GM21529 (cell line): ENCODE data around the gene LMO1.

ENCODE experiments used
- ATAC-seq: cut with Tn5 transposase; IDR thresholded peaks from one replicate; pipeline ENCODE4 v1.9.1; 2021; ENCODE audit not compliant: unreplicated experiment

LMO1 gene

DNA sequence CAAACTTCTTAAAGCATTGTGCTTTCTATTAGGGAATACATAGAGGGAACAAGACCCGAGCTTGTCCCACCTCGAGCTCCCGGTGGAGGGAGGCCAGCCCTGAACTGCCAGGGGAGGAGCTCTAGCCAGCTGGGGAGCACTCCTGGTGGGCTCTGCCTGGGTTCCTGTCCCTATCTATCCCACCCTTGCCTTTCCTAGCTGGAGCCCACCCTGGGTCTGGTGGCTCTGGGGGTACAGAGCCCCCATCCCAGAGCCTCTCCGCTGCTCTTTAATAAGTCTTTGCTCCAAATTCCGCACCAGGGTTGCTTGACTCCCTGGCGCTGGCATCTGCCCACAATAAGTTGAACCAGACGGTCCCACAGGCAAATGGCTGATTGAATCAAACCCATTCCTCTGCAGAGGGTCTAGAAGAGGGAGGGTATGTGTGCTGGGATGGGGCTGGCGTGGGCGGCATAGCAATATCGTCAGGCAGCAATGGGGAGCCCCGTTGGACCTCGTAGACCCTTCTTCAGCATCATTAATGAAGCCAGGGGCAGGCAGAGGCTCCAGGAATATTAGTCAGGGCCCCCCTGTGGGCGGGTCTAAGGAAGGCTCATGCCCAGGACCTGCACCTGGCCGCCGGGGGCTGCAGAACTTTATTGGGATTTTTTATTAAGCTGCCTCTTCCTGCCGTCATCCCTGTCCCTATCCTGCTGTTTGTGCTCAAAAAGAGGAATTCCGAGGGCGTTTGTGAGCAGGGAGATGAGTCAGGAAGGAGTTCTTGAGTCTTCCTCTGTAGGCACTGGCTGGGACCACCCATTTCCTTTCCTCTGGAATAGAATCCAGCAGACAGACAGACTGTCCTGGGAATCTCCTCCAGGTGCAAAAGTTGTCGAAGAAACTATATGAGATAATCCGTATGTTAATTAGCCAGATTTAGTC lies 56.3 kb downstream of the LMO1 start:
- no peak for ATAC-seq

- ATAC-seq: no peak
Observed at GRCh38 chr11:8206251-8207079, 57.2 kb downstream of the LMO1 start.

- no peak for ATAC-seq
Observed at GRCh38 chr11:8205566-8205965, 58.1 kb downstream of the LMO1 start.

DNA sequence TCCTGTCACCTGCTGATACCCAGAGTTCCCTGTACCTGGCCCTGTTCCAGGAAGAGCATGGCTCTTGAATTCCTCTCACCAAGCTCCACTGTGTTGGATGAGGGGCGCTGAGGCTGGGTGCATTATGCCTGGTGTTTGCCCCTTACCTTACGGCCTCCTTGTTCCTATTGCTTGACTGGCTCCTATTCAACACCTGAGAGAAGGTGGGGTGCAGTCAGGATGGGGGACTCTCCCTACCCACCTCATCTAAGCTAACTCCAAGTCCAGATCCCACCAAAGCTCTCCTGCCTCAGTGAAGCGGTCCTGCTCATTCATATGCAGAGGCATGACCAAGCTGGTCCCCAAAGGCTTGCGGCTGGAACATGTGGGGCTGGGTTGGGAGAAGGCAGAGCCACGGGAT lies 59.1 kb downstream of the LMO1 start:
- no peak for ATAC-seq

- no peak for ATAC-seq
Observed at GRCh38 chr11:8204025-8204424, 59.7 kb downstream of the LMO1 start.

GRCh38 chr11:8203414-8203715 lies 60.3 kb downstream of the LMO1 start:
- ATAC-seq: no peak

- no peak for ATAC-seq
Observed at GRCh38 chr11:8202516-8203413, 60.9 kb downstream of the LMO1 start.

DNA sequence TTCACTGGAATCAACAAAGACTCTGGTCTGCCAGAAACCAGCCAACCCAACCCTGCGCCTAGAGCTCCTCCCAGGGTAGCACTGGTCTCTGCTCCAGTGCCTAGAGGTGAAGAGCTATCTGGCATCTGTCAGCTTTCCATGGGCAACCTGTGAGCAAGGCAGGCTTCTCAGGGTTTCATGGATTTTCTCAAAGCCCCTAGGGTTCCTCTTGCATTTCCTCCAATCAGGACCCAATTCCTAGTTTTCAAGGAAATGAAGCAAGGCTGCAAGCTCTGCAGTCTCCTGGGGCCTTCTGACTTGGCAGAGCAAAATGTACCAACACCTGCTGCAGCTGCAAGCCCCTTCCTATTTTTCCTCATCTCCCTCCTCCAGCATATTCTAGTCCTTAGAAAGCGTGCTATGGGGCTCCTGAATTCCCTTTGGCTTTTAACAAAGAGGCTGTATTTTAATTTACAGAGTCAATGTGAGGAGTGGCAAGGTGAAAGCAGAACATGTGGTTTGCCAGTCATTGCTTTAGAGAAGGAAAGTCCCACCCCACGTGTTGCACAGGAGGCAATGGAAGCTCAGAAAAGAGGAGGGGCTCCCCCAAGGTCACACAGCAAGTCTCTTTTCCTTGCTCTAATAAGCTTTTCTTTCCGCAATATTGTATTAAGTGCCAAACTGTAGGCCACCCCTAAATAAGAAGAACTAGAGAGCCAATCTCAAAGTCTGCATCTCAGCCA lies 61.9 kb downstream of the LMO1 start:
- peak; percentile 83 for ATAC-seq

DNA sequence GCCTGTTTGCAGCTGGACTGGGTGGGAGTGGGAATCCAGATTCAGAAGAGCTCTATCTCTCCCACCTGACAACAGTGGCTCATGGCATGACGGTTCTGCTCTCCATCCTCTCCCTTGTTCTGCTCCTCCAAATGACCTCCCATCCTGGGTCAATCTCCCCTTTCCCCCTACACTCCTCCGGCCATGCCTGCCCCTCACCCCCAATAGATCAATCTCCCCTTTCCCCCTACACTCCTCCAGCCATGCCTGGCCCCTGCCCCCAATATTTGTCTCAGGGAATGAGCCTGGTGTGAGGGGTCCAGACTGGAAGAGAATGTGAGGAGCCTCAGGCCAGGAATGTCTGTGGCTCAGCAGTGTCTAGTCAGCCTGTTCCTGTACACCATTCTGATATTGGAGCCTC lies 64.0 kb downstream of the LMO1 start:
- no peak for ATAC-seq

DNA sequence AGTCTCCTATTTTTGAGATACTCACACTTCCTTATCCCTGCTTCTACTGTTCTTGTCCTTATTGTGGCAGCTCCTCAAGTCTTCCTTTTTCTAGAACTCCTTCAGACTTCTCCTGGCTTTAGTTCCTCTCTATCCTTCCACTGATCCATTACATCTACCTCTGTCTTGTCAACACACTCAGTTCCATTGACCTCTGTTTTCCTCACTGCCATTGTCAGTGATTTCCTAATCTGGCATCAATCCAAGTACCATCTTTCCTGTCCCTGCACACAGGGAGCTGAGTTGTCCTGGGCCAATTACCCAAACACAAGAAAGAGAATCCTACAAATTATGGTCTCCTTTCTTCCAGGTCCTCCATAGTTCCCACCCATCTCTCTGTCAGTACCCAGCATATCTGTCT lies 66.9 kb downstream of the LMO1 start:
- ATAC-seq: no peak

DNA sequence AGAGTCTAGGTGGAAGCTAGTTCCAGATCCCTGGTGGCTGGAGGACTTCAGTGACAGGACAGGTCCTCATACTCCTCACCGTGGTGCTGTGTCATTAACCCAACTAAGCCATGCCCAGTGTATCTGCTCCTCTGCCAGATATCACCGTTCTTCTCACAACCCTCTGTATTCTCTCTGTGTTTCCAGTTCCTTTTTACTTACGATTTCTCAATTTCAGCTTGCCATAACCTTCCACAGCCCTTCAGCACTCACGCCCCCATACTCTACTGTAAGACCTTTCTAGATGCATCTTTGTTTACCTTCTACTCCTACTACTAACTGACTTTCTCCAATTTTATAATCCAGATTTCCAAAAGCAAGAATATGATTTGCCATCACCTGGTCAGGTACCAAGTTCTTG lies 68.7 kb downstream of the LMO1 start:
- ATAC-seq: no peak

- ATAC-seq: no peak
Observed at GRCh38 chr11:8192896-8193209, 70.8 kb downstream of the LMO1 start.

- peak; percentile 70 for ATAC-seq
Observed at GRCh38 chr11:8192016-8192895, 71.4 kb downstream of the LMO1 start.

GRCh38 chr11:8190431-8190830 lies 73.2 kb downstream of the LMO1 start:
- ATAC-seq: no peak

DNA sequence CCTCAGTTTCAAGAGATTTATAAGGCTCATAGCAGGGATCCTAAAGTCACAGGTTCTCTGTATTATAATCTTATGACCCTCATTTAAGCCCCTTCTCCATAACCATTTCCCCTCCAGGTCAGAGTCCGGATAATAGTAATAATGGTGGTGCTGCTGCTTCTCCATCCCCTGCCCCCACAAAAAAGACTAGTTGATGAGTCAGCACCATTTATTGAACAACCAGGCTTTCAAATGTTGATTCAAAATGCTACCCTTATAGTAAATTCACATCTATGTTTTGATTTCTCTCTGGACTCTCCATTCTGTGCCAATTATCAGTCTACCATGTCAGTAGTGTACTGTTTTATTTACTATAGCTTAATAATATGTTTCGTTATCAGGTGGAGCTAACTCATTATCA lies 77.2 kb downstream of the LMO1 start:
- ATAC-seq: no peak

DNA sequence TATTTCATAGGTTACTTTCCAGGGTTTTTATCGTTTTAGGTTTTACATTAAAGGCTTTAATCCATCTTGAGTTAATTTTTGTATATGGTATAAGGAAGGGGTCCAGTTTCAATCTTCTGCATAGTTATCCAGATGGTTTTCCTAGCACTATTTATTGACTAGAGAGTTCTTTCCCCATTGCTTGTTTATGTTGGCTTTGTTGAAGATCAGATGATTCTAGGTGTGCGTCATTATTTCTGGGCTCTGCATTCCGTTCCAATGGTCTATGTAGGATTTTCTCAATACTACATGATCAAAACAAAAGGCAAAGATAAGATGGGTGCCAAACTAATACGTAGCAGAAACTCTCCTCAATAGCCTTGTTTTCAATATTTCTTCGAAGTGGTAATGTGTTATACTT lies 80.6 kb downstream of the LMO1 start:
- ATAC-seq: no peak

- no peak for ATAC-seq
Observed at GRCh38 chr11:8180469-8180868, 83.2 kb downstream of the LMO1 start.

- ATAC-seq: no peak
Observed at GRCh38 chr11:8178297-8178696, 85.4 kb downstream of the LMO1 start.

DNA sequence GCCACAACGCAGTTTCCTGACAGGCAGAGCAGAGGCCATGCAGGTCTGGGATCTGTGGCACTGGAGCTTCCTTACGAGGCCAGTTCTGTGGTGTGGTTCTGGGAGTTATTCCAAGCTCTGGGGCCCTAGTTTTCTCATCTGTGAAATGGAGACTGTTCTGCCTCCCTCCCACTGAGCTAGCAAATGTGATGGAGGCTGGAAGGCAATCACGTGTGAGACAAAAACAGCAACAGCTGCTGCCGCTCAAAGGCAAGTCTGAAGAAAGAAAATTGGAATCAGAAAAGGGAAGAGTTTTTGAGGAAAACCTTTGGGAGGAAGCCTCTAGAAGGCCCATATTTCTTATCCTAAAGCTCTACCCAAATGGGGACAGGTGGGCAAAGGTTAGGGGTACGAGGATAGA lies 86.5 kb downstream of the LMO1 start:
- ATAC-seq: no peak
